ENCODE data around the gene MCCD1. TPM values are rescaled to one million over a fixed set of nuclear protein-coding genes. Genes with fewer than 3 reads are reported as not detected.
A peak's percentile ranks its signal among the peaks of the same experiment; 100 is the strongest.
"Not testable (repeated sequence)": the region's sequence is repeated elsewhere in the genome, so short reads cannot be mapped to it uniquely, and the experiment has no call there.

MCCD1 gene
- polyA plus RNA-seq, 4 donors: not detected

DNA sequence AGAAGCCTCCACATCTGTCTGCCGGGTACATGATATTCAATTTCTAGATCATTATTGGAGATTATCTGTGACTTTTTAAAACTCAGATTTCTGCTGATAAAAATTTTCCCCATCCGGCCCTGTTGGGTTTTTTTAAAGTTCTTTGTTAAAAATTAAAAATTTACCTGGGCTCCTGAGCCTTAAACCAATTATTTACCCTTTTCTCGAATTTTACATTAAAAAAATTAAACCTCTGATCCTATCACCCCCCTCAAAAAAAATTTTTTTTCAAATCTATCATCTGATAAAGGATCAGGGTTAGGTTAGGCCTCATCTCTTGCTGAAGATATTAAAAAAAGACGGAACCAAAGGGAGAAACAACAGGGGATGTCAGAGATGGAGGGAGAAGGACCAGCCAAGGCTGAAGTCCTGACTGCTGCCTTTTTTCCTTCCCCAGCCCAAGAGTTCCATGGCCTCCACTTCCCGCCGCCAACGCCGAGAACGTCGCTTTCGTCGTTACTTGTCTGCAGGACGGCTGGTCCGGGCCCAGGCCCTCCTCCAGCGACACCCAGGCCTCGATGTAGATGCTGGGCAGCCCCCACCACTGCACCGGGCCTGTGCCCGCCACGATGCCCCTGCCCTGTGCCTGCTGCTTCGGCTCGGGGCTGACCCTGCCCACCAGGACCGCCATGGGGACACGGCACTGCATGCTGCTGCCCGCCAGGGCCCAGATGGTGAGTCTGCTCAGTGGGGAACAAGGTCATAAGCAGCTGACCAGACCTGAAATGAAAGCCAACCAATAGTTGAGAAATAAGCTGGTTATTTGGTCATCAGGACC is 19.2 kb downstream of the MCCD1 start:
- DNase-seq (no peak), FAIRE-seq (no peak)
- H3K36me3 ChIP-seq (ENCODE audit: control insufficient read depth in 3 of 3, insufficient read depth in 2 of 3, low read depth in 1 of 3, low read length in 3 of 3): peaks cover 0 to 24% (median 3%) of the 10 kb centered on the region in 3 donors
- H3K4me3 ChIP-seq (ENCODE audit: low read depth in 1 of 3, low read length in 3 of 3): peak overlapping the region in 2 of 3 donors; percentile 56 to 66
- H3K27ac ChIP-seq (ENCODE audit: low read depth in 1 of 3, low read length in 2 of 3): peak overlapping the region; percentile 70 to 86 (median 81)
- WGBS, 3 donors: 71 to 78% (median 78%) methylated on average over 24 of the region's 24 CpGs
- H3K4me1 ChIP-seq (ENCODE audit: control insufficient read depth in 3 of 3, insufficient read depth in 2 of 3, low read depth in 1 of 3, low read length in 2 of 3): peaks cover 3 to 12% (median 5%) of the 10 kb centered on the region in 3 donors
- no peaks in the 10 kb centered on the region for H3K27me3 ChIP-seq (ENCODE audit: control insufficient read depth in 3 of 3, insufficient read depth in 3 of 3, low read length in 3 of 3)
- H3K9me3 ChIP-seq (ENCODE audit: control insufficient read depth in 2 of 2, insufficient read depth in 1 of 2, low read depth in 1 of 2, low read length in 1 of 2): peaks cover 0 to 3% of the 10 kb centered on the region in 2 donors

DNA sequence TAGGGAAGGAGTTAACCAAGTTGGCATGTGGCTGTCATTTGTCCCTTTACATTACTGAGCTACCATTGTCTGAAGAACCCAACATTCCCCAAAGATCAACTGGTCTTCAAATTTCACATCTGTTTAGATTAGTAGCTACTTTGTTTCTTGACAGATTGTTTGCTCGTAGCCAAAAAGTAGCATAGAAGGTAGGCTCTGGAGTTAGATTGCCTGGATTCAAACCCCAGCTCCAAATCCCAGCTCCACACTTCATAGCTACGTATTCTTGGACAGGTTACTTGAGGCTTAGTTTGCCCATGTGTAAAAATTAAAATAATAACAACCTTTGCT is 19.7 kb downstream of the MCCD1 start:
- no peak overlapping the region for H3K4me3 ChIP-seq (ENCODE audit: low read depth in 1 of 3, low read length in 3 of 3)
- WGBS, 3 donors: 91 to 97% (median 94%) methylated on average over 2 of the region's 2 CpGs
- no peak for FAIRE-seq

GRCh38 chr6:31551371-31551770 is 22.6 kb downstream of the MCCD1 start:
- not testable (repeated sequence) for FAIRE-seq; H3K4me1 ChIP-seq (ENCODE audit: control insufficient read depth in 3 of 3, insufficient read depth in 2 of 3, low read depth in 1 of 3, low read length in 2 of 3)

More for the DNA sequence above, 19.7 kb downstream of the MCCD1 start:
- no peak for DNase-seq
- peaks cover 3 to 9% (median 5%) of the 10 kb centered on the region in 3 donors for H3K4me1 ChIP-seq (ENCODE audit: control insufficient read depth in 3 of 3, insufficient read depth in 2 of 3, low read depth in 1 of 3, low read length in 2 of 3)
- H3K27ac ChIP-seq (ENCODE audit: low read depth in 1 of 3, low read length in 2 of 3): peak overlapping the region in 1 of 3 donors; percentile 55
- peaks cover 0 to 3% of the 10 kb centered on the region in 2 donors for H3K9me3 ChIP-seq (ENCODE audit: control insufficient read depth in 2 of 2, insufficient read depth in 1 of 2, low read depth in 1 of 2, low read length in 1 of 2)
- H3K27me3 ChIP-seq (ENCODE audit: control insufficient read depth in 3 of 3, insufficient read depth in 3 of 3, low read length in 3 of 3): no peaks in the 10 kb centered on the region
- H3K36me3 ChIP-seq (ENCODE audit: control insufficient read depth in 3 of 3, insufficient read depth in 2 of 3, low read depth in 1 of 3, low read length in 3 of 3): peaks cover 0 to 27% (median 3%) of the 10 kb centered on the region in 3 donors

DNA sequence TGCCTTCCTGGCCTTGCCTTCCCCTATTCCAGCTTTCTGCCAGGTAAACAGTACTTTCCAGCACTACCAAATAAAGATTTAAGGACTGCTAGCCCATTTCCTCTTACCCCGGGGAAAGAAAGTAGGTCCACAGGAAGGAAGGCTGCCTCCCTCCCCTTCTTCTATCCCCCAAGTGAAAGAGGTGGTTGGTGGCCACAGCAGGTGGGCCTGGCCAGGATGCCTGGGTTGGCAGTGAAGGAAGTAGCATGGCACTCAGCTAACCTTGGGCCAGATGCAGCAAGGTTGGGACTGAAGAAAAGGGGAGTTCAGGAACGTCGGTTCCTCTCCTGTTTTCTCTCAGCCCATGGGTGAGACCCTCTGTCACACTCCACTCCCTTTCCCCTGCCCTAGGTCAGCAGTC is 27.5 kb downstream of the MCCD1 start:
- H3K4me3 ChIP-seq (ENCODE audit: low read depth in 1 of 3, low read length in 3 of 3): no peak overlapping the region
- WGBS, 3 donors: 66 to 85% (median 74%) methylated on average over 3 of the region's 3 CpGs
- H3K27ac ChIP-seq (ENCODE audit: low read depth in 1 of 3, low read length in 2 of 3): no peak overlapping the region
- no peaks in the 10 kb centered on the region for H3K9me3 ChIP-seq (ENCODE audit: control insufficient read depth in 2 of 2, insufficient read depth in 1 of 2, low read depth in 1 of 2, low read length in 1 of 2)
- no peak for DNase-seq
- peaks cover 4 to 64% (median 9%) of the 10 kb centered on the region in 3 donors for H3K36me3 ChIP-seq (ENCODE audit: control insufficient read depth in 3 of 3, insufficient read depth in 2 of 3, low read depth in 1 of 3, low read length in 3 of 3)
- FAIRE-seq: no peak
- peaks cover 0 to 5% (median 0%) of the 10 kb centered on the region in 3 donors for H3K4me1 ChIP-seq (ENCODE audit: control insufficient read depth in 3 of 3, insufficient read depth in 2 of 3, low read depth in 1 of 3, low read length in 2 of 3)
- no peaks in the 10 kb centered on the region for H3K27me3 ChIP-seq (ENCODE audit: control insufficient read depth in 3 of 3, insufficient read depth in 3 of 3, low read length in 3 of 3)

More at GRCh38 chr6:31551371-31551770, 22.6 kb downstream of the MCCD1 start:
- H3K27me3 ChIP-seq (ENCODE audit: control insufficient read depth in 3 of 3, insufficient read depth in 3 of 3, low read length in 3 of 3); H3K9me3 ChIP-seq (ENCODE audit: control insufficient read depth in 2 of 2, insufficient read depth in 1 of 2, low read depth in 1 of 2, low read length in 1 of 2); H3K4me3 ChIP-seq (ENCODE audit: low read depth in 1 of 3, low read length in 3 of 3); H3K27ac ChIP-seq (ENCODE audit: low read depth in 1 of 3, low read length in 2 of 3): not testable (repeated sequence)
- DNase-seq: peak; percentile 32 to 46
- 45 to 56% (median 51%) methylated on average over 4 to 5 of the region's 5 CpGs for WGBS, 3 donors
- H3K36me3 ChIP-seq (ENCODE audit: control insufficient read depth in 3 of 3, insufficient read depth in 2 of 3, low read depth in 1 of 3, low read length in 3 of 3): peaks cover 0 to 41% (median 3%) of the 10 kb centered on the region in 3 donors

- H3K36me3 ChIP-seq (ENCODE audit: control insufficient read depth in 3 of 3, insufficient read depth in 2 of 3, low read depth in 1 of 3, low read length in 3 of 3): peaks cover 4 to 57% (median 9%) of the 10 kb centered on the region in 3 donors
- no peak overlapping the region for H3K27ac ChIP-seq (ENCODE audit: low read depth in 1 of 3, low read length in 2 of 3)
- no peak for FAIRE-seq
- 74 to 85% (median 83%) methylated on average over 23 to 24 of the region's 24 CpGs for WGBS, 3 donors
- peaks cover 0 to 5% (median 0%) of the 10 kb centered on the region in 3 donors for H3K4me1 ChIP-seq (ENCODE audit: control insufficient read depth in 3 of 3, insufficient read depth in 2 of 3, low read depth in 1 of 3, low read length in 2 of 3)
- H3K9me3 ChIP-seq (ENCODE audit: control insufficient read depth in 2 of 2, insufficient read depth in 1 of 2, low read depth in 1 of 2, low read length in 1 of 2): no peaks in the 10 kb centered on the region
- DNase-seq: no peak
- no peaks in the 10 kb centered on the region for H3K27me3 ChIP-seq (ENCODE audit: control insufficient read depth in 3 of 3, insufficient read depth in 3 of 3, low read length in 3 of 3)
- H3K4me3 ChIP-seq (ENCODE audit: low read depth in 1 of 3, low read length in 3 of 3): no peak overlapping the region
Measured at GRCh38 chr6:31557443-31558317, 28.9 kb downstream of the MCCD1 start.

DNA sequence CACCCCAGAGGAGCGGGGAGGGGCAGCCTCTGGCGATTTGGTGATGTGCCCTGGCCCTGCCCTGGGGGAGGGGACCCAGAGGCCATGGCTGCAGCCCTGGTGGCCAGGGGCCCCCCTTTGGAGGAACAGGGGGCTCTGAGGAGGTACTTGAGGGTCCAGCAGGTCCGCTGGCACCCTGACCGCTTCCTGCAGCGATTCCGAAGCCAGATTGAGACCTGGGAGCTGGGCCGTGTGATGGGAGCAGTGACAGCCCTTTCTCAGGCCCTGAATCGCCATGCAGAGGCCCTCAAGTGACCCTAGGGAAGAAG is 29.5 kb downstream of the MCCD1 start:
- FAIRE-seq: no peak
- Histone ChIP-seq H3K27me3 (ENCODE audit: control insufficient read depth in 3 of 3, insufficient read depth in 3 of 3, low read length in 3 of 3) (no peaks in the 10 kb centered on the region), H3K4me3 (ENCODE audit: low read depth in 1 of 3, low read length in 3 of 3) (no peak overlapping the region), H3K36me3 (ENCODE audit: control insufficient read depth in 3 of 3, insufficient read depth in 2 of 3, low read depth in 1 of 3, low read length in 3 of 3) (peaks cover 4 to 53% (median 9%) of the 10 kb centered on the region in 3 donors), H3K9me3 (ENCODE audit: control insufficient read depth in 2 of 2, insufficient read depth in 1 of 2, low read depth in 1 of 2, low read length in 1 of 2) (no peaks in the 10 kb centered on the region), H3K4me1 (ENCODE audit: control insufficient read depth in 3 of 3, insufficient read depth in 2 of 3, low read depth in 1 of 3, low read length in 2 of 3) (peaks cover 0 to 5% (median 0%) of the 10 kb centered on the region in 3 donors), H3K27ac (ENCODE audit: low read depth in 1 of 3, low read length in 2 of 3) (no peak overlapping the region)
- DNase-seq: no peak
- 82 to 96% (median 91%) methylated on average over 8 of the region's 8 CpGs for WGBS, 3 donors

- Histone ChIP-seq H3K9me3 (ENCODE audit: control insufficient read depth in 2 of 2, insufficient read depth in 1 of 2, low read depth in 1 of 2, low read length in 1 of 2) (no peaks in the 10 kb centered on the region), H3K27me3 (ENCODE audit: control insufficient read depth in 3 of 3, insufficient read depth in 3 of 3, low read length in 3 of 3) (no peaks in the 10 kb centered on the region), H3K27ac (ENCODE audit: low read depth in 1 of 3, low read length in 2 of 3) (peak overlapping the region in 1 of 3 donors; percentile 52), H3K4me3 (ENCODE audit: low read depth in 1 of 3, low read length in 3 of 3) (no peak overlapping the region), H3K4me1 (ENCODE audit: control insufficient read depth in 3 of 3, insufficient read depth in 2 of 3, low read depth in 1 of 3, low read length in 2 of 3) (peaks cover 0 to 5% (median 0%) of the 10 kb centered on the region in 3 donors), H3K36me3 (ENCODE audit: control insufficient read depth in 3 of 3, insufficient read depth in 2 of 3, low read depth in 1 of 3, low read length in 3 of 3) (peaks cover 4 to 50% (median 9%) of the 10 kb centered on the region in 3 donors)
- FAIRE-seq (no peak), DNase-seq (no peak)
- 62 to 83% (median 68%) methylated on average over 13 to 14 of the region's 14 CpGs for WGBS, 3 donors
Measured at GRCh38 chr6:31558631-31559500, 30.1 kb downstream of the MCCD1 start.

DNA sequence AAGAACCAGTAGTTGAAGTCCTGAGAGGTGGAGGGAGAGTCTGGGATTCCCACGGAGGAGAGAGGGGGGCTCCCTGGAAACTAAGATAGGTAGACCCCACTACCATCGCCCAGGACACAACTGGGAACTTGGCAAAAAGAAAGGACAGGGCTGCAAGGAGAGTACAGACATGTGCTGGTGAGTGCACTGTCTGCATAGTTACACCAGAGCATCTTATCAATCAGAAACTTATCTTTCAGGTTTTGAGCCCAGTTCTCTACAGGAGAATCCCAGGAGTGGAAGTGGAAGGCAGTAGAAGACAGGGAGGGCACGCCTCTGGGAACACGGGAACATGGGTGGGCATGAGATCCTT is 30.8 kb downstream of the MCCD1 start:
- 63 to 68% (median 64%) methylated on average over 4 of the region's 4 CpGs for WGBS, 3 donors
- DNase-seq (no peak), FAIRE-seq (no peak)
- no peak overlapping the region for H3K4me3 ChIP-seq (ENCODE audit: low read depth in 1 of 3, low read length in 3 of 3)
- peak overlapping the region in 2 of 3 donors; percentile 28 to 52 for H3K27ac ChIP-seq (ENCODE audit: low read depth in 1 of 3, low read length in 2 of 3)
- H3K9me3 ChIP-seq (ENCODE audit: control insufficient read depth in 2 of 2, insufficient read depth in 1 of 2, low read depth in 1 of 2, low read length in 1 of 2): no peaks in the 10 kb centered on the region
- no peaks in the 10 kb centered on the region for H3K27me3 ChIP-seq (ENCODE audit: control insufficient read depth in 3 of 3, insufficient read depth in 3 of 3, low read length in 3 of 3)
- peaks cover 4 to 46% (median 9%) of the 10 kb centered on the region in 3 donors for H3K36me3 ChIP-seq (ENCODE audit: control insufficient read depth in 3 of 3, insufficient read depth in 2 of 3, low read depth in 1 of 3, low read length in 3 of 3)
- peaks cover 0 to 5% (median 0%) of the 10 kb centered on the region in 3 donors for H3K4me1 ChIP-seq (ENCODE audit: control insufficient read depth in 3 of 3, insufficient read depth in 2 of 3, low read depth in 1 of 3, low read length in 2 of 3)

All from small intestine (tissue), 7 donors.